Fibroblast of peridontal ligament (primary cell): ENCODE data around the gene TEAD1.
A peak's percentile ranks its signal among the peaks of the same experiment; 100 is the strongest.

Source experiments
- DNase-seq: peaks from one replicate; pipeline ENCODE4 v3.0.0-alpha.2; 2010; ENCODE audit errors: extremely low read depth

Gene TEAD1

GRCh38 chr11:12942157-12942556 lies 267.9 kb downstream of the TEAD1 start:
- DNase-seq: no peak

GRCh38 chr11:12943311-12943710 lies 269.1 kb downstream of the TEAD1 start:
- DNase-seq: no peak

- no peak for DNase-seq
Measured at GRCh38 chr11:12944889-12945288, 270.7 kb downstream of the TEAD1 start.

DNA sequence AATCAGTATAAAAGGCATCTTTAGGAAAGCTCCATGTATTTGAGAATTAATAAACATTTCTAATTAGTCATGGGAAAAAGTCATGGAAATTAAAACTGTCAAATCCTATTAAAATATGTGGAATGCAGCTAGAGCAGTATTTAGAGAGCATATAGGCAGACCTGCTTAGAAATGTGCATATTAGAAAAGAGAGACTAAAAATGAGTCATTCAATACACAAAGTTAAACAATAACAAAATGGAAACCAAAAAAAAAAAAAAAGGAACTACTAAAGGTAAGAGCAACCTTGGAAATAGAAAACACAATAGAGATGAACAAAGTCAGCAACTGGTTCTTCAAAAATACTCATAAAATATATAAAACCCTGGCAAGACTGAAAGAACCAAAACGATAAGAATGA lies 275.2 kb downstream of the TEAD1 start:
- DNase-seq: no peak

DNA sequence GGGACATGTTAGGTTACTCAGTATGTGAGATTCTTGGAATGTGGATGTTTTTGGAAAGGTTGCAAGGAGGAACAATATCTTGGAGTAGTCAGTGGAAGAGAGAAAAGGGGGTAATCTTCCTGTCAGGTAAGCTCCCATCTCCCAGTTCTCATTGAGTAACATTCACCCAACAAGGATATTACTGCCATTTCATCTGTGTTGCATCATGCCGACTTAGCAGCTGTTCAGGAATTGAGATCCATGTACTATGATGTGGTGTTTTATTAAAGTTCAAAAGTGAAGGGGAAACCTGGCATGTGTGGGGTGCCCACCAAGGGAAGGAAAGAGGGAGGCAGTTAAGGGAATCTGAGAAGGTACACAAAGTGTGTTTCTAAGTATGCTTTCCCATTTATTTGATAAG lies 276.4 kb downstream of the TEAD1 start:
- DNase-seq: peak; percentile 48

GRCh38 chr11:12951376-12951775 lies 277.2 kb downstream of the TEAD1 start:
- DNase-seq: no peak

DNA sequence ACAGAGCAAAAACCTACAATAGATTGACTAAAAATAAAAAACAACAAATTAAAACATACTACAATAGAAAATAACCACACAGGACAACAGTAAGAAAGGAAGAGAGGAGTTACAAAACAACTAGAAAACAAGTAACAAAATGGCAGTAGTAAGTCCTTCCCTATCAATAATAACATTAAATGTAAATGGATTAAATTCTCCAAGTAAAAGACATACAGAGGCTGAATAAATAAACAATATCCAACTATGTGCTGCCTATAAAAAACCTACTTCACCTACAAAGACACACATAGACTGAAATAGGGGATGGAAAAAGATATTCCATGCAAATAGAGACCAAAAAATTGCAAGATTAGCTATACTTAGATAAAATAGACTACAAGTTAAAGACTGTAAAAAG lies 277.9 kb downstream of the TEAD1 start:
- no peak for DNase-seq

GRCh38 chr11:12958986-12959385 lies 284.8 kb downstream of the TEAD1 start:
- DNase-seq: no peak

- peak; percentile 60 for DNase-seq
Measured at GRCh38 chr11:12961615-12962014, 287.4 kb downstream of the TEAD1 start.

DNA sequence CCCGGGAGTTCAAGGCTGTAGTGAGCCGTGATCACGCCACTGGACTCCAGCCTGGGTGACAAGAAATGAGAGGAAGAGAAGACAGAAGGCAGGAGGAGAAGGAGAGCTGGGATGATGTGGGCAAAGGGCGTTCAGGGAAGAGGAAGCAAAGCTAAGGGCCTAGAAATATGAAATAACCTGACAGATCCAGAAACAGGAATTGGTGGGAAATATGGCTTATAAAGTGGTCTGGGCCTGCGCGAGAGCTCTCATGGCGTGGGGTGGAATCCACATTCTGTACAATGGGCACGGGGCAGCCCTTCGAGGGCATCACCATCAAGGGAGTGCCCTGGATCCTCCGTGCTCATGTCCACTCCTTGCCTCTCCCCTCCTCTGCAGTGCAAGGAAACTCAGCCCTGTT lies 288.1 kb downstream of the TEAD1 start:
- DNase-seq: no peak

DNA sequence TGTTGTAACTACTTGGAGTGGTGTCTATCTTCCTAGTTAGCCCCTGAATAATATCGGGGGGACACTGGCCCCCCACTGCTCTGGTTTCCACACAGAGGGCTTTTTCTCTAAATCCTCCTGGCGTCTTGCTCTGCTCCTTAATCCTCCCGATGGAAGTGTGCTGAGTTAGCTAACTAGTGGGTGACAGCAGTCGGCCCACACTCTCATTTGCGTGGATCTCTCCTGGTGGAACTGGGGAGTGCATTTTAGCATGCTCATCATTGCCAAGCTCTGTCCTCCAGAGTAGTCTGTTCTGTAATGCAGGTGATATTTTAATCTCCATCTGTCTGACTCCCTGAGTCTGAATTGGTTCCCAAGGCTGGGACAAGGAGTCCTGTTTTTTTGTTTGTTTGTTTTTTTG lies 288.8 kb downstream of the TEAD1 start:
- DNase-seq: no peak

DNA sequence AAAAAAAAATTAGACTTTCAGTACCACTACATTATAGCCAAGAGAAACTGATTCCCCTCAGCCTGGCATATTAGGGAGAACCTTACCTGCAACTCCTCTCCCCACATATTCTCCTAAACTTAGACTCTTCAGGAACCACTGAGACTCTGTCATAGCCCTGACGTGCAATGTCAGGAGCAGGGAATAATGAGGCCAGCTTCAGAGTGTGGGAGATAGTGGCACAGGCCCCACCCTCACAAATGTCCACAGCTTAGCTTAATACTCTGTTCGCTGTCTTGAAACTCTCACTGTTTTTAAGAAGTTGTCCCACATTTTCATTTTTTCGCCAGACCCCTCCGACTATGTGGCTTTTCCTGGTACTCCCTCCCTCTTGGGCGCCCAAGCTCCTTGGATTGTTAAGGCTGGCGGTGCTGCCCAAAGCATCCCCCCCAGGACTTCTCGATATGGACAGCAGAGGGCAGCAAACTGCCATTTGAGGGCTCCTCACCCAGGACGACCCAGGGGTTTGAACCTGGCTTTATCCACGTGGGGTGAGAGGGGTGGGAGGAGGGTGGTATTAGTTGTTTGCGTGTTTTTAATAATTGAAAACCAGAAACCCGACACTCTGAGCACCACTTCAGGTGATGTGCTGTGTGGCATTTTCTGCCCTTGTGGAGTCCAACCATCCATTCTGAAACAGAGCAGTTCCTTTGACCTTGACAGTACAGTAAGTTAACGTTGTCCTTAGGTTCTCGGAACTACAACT lies 289.7 kb downstream of the TEAD1 start:
- DNase-seq: peak; percentile 58

GRCh38 chr11:12964650-12965049 lies 290.4 kb downstream of the TEAD1 start:
- no peak for DNase-seq

DNA sequence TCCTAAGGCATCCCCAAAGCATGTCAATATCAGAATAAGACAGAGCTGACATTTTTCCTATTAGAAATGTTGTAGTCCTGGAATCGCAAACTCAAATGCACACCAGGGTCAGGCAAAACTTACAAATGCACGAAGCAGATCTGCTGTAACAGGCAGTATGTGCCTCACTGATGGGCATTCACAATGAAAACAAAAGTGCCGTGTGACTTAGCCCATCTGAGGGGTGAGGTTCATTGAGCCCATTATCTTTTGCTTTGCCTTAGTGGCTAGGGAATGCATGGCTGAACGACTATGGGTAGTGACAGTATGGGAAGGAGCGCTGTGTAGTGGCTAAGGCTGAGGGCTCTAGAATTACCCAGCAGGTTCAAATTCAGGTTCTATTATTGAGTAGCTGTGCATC lies 291.8 kb downstream of the TEAD1 start:
- no peak for DNase-seq

- DNase-seq: no peak
Measured at GRCh38 chr11:12968101-12968500, 293.9 kb downstream of the TEAD1 start.

DNA sequence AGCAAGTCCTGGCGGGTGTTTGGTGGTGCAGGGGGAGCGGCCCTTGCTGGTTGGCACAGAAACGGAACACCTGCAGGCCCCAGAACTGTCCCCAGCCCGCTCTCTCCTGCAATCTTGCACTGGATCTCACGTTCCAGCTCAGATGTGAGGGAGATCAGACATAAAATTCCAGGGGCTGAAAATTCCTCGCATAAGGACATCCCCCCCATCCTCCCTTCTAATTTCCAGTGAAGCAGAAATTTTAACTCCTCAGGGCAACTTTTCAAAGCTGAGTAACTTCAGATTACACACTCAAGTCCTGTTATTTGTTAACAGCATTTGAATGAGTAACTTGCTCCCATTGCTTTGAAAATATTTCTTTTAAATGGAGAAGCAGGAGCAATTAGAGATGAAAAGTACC lies 294.6 kb downstream of the TEAD1 start:
- DNase-seq: no peak

GRCh38 chr11:12971955-12972354 lies 297.7 kb downstream of the TEAD1 start:
- DNase-seq: no peak

- no peak for DNase-seq
Measured at GRCh38 chr11:12973528-12974181, 299.4 kb downstream of the TEAD1 start.

GRCh38 chr11:12975195-12975594 lies 301.0 kb downstream of the TEAD1 start:
- DNase-seq: no peak

DNA sequence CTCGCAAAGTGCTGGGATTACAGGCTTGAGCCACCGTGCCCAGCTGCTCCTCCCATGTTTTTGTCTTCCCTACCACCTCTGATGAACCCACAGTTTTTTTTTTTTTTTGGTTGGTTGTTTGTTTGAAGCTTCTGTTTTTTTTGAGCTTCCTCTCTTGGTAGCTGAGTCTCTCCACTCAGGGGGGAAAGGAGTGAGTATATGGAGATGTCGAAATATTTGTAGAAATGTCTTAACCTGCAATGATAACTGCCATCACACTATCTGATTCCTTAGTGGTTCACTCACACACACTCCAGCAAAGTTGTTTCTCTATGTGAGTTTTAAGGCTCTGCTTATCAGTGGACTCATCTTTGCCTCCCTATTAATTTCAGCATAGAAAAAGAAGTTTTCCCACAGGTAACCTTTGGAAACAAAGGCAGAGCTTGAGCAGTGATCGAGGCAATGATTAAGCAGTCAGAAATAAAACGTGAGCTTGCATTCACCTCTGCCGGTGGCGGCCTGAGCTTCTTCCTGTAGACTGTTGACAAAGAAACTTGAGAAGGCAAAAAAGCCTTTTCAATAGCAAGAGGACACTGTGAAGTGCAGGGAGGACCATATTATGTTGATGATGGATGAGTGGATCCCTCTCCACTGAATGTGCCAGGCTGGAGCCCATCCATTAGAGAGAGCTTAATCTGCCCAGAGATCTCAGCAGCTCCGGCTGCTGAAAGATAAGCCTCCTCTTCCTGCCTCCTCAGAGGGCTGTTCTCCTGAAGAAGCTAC lies 305.9 kb downstream of the TEAD1 start:
- no peak for DNase-seq

DNA sequence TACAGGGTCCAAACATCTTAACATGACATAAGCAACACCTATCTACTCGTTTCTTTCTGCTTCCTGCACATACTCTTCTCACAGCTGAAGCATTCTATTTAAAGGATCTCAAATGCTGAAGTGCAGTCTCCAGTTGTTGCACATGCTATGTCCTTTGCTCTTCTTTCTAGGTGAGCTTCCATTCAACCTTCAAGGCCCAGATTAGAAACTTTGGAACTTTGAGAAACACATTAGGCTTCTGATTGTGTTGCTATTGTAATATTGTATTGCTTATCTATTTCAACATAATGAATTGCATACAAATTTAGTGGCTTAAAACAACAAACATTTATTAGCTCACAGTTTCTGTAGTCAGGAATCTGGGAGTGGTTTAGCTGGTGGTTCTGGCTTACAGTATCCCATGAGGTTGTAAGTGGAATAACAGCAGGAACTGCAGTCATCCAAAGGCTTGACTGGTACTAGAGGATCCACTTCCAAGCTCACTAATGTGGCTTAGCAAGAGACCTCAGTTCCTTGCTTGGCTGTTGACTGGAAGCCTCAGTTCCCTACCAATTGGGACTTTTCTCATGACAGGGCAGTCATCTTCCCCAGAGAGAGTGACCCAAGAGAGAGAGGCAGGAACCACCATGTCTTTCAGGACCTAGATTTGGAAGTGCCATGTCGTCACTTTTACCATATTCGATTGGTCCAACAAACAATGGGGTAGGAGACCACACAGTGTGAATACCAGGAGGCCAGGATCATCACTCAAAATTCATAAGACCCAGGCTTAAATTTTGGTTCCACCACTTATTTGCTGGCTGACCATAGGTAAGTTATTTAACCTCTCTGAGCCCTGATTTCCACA lies 307.7 kb downstream of the TEAD1 start:
- DNase-seq: peak; percentile 14

- no peak for DNase-seq
Measured at GRCh38 chr11:12983336-12983735, 309.1 kb downstream of the TEAD1 start.
